ENCODE results near the gene C3orf85.

The C3orf85 gene

DNA sequence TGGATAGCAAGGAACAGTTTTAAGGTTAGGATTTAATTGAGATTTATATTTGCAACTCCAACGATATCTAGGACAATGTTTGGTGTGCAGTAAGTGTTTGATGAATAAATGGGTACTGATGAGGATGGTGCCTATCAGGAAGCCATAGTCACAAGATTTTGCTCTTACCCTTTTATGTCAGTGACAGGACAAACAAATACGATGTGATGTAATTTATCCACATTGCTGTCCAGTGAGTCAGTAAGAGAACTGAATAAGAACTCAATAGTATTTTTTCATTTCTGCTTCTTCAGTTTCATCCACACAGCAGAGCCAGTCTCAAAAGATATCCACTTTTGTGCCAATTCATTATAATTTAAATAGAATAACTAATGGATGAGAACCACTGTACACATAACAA lies 18.5 kb downstream of the C3orf85 start:
- no peak for FAIRE-seq

DNA sequence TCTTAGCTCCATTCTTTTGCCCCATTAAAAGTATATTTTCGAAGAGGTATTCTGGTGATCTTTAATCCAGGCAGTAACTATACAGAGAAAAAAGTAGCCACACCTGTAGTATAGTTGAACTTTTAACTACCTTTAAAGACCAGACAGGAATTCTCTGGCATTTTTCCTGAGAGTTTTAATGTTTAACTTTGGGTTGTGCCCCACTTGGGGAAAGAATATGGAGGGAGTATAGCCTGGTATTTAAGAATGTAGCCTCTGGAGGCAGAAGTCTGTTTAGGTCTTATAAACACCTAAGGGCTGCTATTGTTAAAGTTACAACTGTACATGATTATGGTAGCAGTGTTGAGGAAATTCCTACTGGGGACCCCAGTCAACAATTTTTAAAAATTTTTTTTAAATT lies 19.3 kb downstream of the C3orf85 start:
- no peak for FAIRE-seq

DNA sequence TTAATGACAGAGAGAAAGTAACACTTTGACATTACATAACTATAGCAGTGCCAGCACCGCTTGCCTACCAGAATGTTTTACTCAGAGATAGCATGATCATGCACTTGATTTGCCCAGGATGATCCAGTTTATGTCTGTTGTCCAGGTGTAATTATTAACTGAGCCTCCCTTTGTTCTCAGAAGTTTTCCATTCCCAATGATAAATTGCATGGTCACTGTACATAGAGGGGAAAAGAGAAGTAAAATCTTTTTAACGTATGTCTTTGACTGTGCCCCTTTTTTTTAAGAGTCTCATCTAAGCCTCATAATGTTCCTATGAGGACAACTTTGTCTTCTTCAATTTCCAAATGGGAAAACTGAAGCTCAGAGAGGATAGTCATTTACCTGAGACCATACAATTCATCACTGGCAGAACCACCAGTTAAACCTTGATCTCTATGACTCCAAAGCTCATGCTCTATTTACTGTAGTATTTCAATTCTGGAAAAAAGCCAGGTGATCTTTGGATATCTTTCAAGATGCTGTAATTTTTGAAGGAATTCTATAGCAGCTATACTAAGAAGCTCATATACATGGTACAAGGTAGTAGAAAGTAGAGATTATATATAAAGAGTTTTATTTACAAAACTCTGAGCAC lies 25.1 kb downstream of the C3orf85 start:
- no peak for FAIRE-seq

DNA sequence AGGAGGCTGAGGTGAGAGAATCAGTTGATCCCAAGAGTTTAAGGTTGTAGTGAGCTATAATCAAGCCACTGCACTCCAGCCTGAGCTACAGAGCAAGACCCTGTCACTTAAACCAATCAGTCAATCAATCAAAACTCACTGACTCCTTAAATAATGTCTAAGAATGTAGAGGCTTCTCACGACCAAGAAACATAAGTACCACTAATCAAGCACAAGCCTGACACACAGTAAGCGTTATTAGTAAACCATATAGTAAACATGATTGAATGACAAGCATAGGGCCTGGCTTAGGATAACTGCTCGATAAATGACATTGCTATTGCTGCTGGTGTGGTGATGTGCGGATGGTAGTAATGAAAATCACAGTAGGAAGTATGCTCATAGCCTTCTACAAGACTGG lies 29.4 kb downstream of the C3orf85 start:
- no peak for FAIRE-seq

GRCh38 chr3:109171479-109171878 lies 35.0 kb downstream of the C3orf85 start:
- no peak for FAIRE-seq

- FAIRE-seq, result no peak
Measured at GRCh38 chr3:109175411-109175810, 38.9 kb downstream of the C3orf85 start.

DNA sequence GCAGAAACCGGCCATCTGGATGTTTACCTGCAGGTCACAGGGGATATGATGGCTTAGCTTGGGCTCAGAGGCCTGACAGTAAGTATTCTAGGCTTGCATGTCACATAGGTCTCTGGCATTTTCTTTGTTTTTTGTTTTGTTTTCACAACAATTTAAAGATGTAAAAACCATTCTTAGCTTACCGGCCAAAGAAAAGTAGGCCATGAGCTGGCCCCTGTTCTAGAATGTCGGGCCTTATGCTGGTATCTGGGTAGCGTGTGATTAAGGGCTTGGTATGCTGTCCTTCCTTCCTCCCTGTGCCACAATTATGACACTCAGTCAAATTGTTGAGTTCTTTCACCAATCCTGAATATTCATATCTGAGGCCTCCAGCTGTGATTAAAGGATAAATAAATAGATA lies 40.2 kb downstream of the C3orf85 start:
- no peak for FAIRE-seq

GRCh38 chr3:109177908-109178307 lies 41.4 kb downstream of the C3orf85 start:
- no peak for FAIRE-seq

DNA sequence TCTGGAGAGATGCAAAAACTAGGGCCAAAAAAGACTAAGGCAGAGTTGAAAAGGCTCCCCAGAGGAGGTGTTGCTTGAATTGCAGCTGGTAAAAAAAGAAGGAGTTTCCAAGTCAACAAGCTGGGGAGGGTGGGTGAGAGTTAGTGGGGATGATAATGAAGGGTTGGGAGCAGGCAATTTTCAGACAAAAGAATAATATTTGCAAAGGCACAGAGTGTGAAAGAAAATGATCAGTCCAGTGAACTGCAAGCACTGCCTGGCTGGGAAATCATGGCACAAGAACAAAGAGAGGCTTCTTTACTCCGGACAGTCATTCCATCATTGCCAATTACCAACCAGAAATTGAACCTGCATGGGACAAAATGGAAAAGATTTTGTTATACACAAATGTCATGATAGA lies 42.2 kb downstream of the C3orf85 start:
- FAIRE-seq, result no peak

- no peak for FAIRE-seq
Measured at GRCh38 chr3:109184726-109185125, 48.2 kb downstream of the C3orf85 start.

DNA sequence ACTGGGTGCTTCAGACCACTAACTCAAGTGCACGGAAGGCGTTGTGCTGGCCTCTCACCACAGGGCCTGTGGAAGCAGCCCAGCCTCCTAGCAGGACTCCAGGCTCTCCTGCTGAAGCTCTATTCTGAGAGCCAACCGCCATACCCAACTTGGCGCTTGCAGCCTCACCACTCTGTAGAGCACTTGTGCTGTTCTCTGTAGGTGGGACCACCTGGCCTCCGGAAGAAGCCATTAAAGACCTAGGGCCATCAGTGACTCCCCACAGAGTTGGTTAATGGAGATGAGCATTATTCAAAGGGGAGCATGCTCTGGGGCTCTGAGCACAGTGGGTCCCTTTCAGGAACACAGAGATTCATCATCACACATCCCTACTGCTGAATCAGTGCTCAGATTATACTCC lies 50.9 kb downstream of the C3orf85 start:
- no peak for FAIRE-seq

DNA sequence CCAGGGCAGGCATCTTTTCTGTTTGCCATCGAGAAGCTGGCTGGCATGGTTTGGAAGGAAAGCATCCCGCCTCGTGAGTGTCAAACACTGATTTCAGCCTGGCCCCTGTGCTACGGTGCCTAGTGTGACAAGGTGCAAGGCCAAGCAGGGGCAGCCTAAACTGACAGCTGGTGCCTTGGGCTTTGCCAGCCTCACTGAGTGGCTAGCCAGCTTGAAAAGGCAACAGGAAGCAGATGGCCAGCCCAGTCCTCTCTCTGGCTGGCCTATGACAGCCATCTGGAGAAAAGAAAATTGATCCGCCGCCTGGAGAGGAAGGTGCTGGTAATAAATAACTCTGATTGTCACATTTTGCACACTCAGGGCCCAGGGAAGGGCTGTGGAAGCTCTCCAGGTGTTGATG lies 52.2 kb downstream of the C3orf85 start:
- FAIRE-seq, result no peak

- no peak for FAIRE-seq
Measured at GRCh38 chr3:109191421-109191820, 54.9 kb downstream of the C3orf85 start.

DNA sequence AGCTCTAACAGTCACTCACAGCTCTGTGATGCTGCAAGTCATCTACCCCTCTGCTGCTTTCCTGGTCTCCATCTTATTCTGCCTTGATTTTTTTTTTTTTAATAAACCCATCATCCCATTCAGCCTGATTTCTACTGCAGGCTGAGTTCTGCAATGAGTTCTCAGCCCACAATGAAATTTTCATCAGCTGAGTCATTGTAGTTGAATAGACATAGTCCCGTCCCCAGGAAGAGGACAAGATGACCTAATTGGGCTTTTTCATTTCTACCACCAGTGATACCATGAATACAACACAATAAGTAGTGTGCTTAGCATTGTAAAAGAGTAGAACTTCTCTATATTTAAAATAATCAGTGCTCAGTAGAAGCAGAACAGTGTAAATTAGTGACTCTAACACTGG lies 59.3 kb downstream of the C3orf85 start:
- FAIRE-seq, result no peak

Measured in A204.1 (cell line).